Smooth muscle cell (in vitro differentiated cells): ENCODE measurements around the gene MS4A3. TPM values are rescaled to one million over a fixed set of nuclear protein-coding genes. Genes with fewer than 3 reads are reported as not detected.
"Not testable (repeated sequence)": the region's sequence is repeated elsewhere in the genome, so short reads cannot be mapped to it uniquely, and the experiment has no call there.

Source experiments
- DNase-seq: peaks from one replicate; lab custom pipeline; 2025; ENCODE audit not compliant: unreplicated experiment; lab: John Stamatoyannopoulos, UW
- H2AFZ ChIP-seq: fragments of 200-600 bp; sonication (generic); 2 replicates; pipeline ENCODE4 v1.6.0; 2016; ENCODE audit warnings: antibody characterized with exemption, low read depth, mild to moderate bottlenecking
- H3F3A ChIP-seq: fragments of 200-600 bp; sonication (generic); 2 replicates; pipeline ENCODE4 v1.6.0; 2017; ENCODE audit warnings: antibody characterized with exemption, low read depth
- H3K27ac ChIP-seq: fragments of 200-600 bp; sonication (generic); 2 replicates; pipeline ENCODE4 v1.5.1; 2016; ENCODE audit warnings: low read depth, mild to moderate bottlenecking
- H3K27me3 ChIP-seq: fragments of 200-600 bp; sonication (generic); 2 replicates; pipeline ENCODE4 v1.6.1; 2016; ENCODE audit warnings: low read depth, mild to moderate bottlenecking
- H3K36me3 ChIP-seq: fragments of 200-600 bp; sonication (generic); 2 replicates; pipeline ENCODE4 v1.5.1; 2016; ENCODE audit warnings: low read depth
- H3K4me1 ChIP-seq: fragments of 200-600 bp; sonication (generic); 2 replicates; pipeline ENCODE4 v1.5.1; 2016; ENCODE audit warnings: low read depth
- H3K4me2 ChIP-seq: fragments of 200-600 bp; sonication (generic); 2 replicates; pipeline ENCODE4 v1.6.0; 2016; ENCODE audit warnings: mild to moderate bottlenecking
- H3K4me3 ChIP-seq: fragments of 200-600 bp; sonication (generic); 2 replicates; pipeline ENCODE4 v1.5.1; 2016; ENCODE audit warnings: mild to moderate bottlenecking
- H3K79me2 ChIP-seq: fragments of 200-600 bp; sonication (generic); 2 replicates; pipeline ENCODE4 v1.6.0; 2016; ENCODE audit warnings: low read depth, mild to moderate bottlenecking
- H3K9ac ChIP-seq: fragments of 200-600 bp; sonication (generic); 2 replicates; pipeline ENCODE4 v1.6.0; 2016; ENCODE audit warnings: low read depth
- H3K9me3 ChIP-seq: fragments of 200-600 bp; sonication (generic); replicated peaks from 2 replicates; pipeline ENCODE4 v1.5.1; 2016; ENCODE audit warnings: low read depth
- H4K20me1 ChIP-seq: fragments of 200-600 bp; sonication (generic); 2 replicates; pipeline ENCODE4 v1.6.0; 2016; ENCODE audit warnings: low read depth
- WGBS: methylation state at CpG from one replicate; pipeline ENCODE4 v1.1.7; 2016; ENCODE audit warnings: low lambda C conversion rate; 5-methylcytosine and 5-hydroxymethylcytosine counted together
- polyA plus RNA-seq: library from polyadenylated mRNA; unstranded; fragments of >200 nt; fragmentation: Nextera tagmentation; extraction: Ambion mirVana; gene quantifications from 2 replicates; pipeline ENCODE4 v1.2.1, GENCODE V29; 2016
- total RNA-seq: library from RNA; depleted of rRNA; stranded (reverse); fragments of >200 nt; gene quantifications from 2 replicates; pipeline ENCODE4 v1.2.3, GENCODE V29; 2014
- TF ChIP-seq, protein P1 (sequence below): fragments of 200-600 bp; sonication (generic); IDR thresholded peaks from 2 replicates; pipeline ENCODE4 v1.5.1; 2017; ENCODE audit warnings: borderline replicate concordance, mild to moderate bottlenecking, antibody characterized with exemption; ENCODE audit not compliant: insufficient read depth, poor library complexity, severe bottlenecking

MS4A3 gene
- total and polyA plus RNA-seq, 2 experiments from 2014 or later = not detected

DNA sequence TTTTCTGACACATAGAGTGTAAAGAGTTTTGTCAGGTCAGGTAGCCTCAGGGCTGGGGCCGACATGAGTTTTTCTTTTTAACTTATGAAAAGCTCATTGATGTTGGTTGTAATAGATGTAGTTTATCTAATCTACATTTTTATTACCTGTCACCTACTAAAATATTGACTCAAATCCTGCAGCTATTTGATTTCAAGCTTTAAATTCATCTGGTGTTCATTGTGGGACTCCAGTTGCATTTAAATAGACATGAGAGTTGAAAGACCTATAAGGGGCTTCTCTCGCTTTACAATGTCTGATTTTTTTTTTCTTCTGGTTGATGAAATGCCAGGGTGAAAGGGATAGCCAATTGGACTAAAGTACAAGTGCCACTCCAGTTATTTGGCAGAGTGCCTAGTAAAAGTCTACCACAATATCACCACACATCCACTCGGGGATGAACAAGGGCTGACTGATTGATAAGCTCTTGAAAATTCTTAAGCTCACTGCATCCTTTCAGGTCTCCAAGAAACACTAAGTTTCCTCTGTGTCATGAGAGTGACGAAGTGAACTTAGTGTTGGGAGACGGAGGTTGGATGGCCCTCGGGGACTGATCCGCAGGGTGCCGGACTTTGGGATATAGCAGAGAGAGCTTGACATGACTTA is 48.1 kb downstream of the MS4A3 start:
- H3K4me1 ChIP-seq, H3K4me2 ChIP-seq, H3K27me3 ChIP-seq, H3K4me3 ChIP-seq, H3K9me3 ChIP-seq, H3K9ac ChIP-seq, H2AFZ ChIP-seq, H3K79me2 ChIP-seq, H3F3A ChIP-seq, DNase-seq, H4K20me1 ChIP-seq, H3K27ac ChIP-seq, H3K36me3 ChIP-seq: not testable (repeated sequence)
- 89% methylated on average over 8 of the region's 8 CpGs for WGBS

- not testable (repeated sequence) for H3K9ac ChIP-seq, H3K9me3 ChIP-seq, H3F3A ChIP-seq, H4K20me1 ChIP-seq, H3K4me3 ChIP-seq, H3K36me3 ChIP-seq, H3K27me3 ChIP-seq, H2AFZ ChIP-seq, H3K4me2 ChIP-seq, H3K4me1 ChIP-seq, DNase-seq, H3K79me2 ChIP-seq, H3K27ac ChIP-seq
- WGBS = 89% methylated on average over 5 of the region's 5 CpGs
Measured at GRCh38 chr11:60108631-60109030, 52.2 kb downstream of the MS4A3 start.

DNA sequence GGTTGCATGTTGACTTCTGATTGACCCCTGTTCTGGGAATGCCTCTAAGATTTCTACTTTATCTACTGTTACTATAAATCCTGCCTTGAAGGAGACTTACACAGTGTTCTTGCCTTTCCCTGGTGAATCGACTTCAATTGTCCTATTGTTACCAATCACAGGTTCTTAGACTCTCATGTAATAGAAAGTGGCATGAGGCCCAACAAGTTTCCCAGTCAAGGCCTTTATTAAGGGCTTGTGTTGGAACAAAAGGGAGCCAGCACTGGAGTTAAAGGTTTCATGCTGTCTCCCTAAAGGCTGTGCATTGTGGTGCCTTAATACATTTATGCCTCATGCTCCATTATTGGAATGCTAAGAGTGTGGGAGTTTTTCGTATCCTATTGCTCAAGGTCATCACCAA is 55.3 kb downstream of the MS4A3 start:
- Histone ChIP-seq H2AFZ (no peak overlapping the region), H3K9ac (no peak overlapping the region), H4K20me1 (no peaks in the 10 kb centered on the region), H3K27ac (no peak overlapping the region), H3K9me3 (no peaks in the 10 kb centered on the region), H3K4me1 (no peaks in the 10 kb centered on the region), H3K36me3 (no peaks in the 10 kb centered on the region), H3K79me2 (no peaks in the 10 kb centered on the region), H3F3A (no peaks in the 10 kb centered on the region), H3K4me3 (no peak overlapping the region), H3K4me2 (no peak overlapping the region), H3K27me3 (no peaks in the 10 kb centered on the region)
- no peak for DNase-seq
- WGBS = 71% methylated on average over 2 of the region's 2 CpGs
- TF ChIP-seq, protein P1, sequence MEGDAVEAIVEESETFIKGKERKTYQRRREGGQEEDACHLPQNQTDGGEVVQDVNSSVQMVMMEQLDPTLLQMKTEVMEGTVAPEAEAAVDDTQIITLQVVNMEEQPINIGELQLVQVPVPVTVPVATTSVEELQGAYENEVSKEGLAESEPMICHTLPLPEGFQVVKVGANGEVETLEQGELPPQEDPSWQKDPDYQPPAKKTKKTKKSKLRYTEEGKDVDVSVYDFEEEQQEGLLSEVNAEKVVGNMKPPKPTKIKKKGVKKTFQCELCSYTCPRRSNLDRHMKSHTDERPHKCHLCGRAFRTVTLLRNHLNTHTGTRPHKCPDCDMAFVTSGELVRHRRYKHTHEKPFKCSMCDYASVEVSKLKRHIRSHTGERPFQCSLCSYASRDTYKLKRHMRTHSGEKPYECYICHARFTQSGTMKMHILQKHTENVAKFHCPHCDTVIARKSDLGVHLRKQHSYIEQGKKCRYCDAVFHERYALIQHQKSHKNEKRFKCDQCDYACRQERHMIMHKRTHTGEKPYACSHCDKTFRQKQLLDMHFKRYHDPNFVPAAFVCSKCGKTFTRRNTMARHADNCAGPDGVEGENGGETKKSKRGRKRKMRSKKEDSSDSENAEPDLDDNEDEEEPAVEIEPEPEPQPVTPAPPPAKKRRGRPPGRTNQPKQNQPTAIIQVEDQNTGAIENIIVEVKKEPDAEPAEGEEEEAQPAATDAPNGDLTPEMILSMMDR = no peak

- H3K4me2 ChIP-seq = no peak overlapping the region
- no peaks in the 10 kb centered on the region for H3K4me1 ChIP-seq
- no peak for DNase-seq
- no peaks in the 10 kb centered on the region for H3F3A ChIP-seq
- H3K27me3 ChIP-seq = no peaks in the 10 kb centered on the region
- H3K36me3 ChIP-seq = no peaks in the 10 kb centered on the region
- no peaks in the 10 kb centered on the region for H3K79me2 ChIP-seq
- H3K9ac ChIP-seq = no peak overlapping the region
- H3K4me3 ChIP-seq = no peak overlapping the region
- no peaks in the 10 kb centered on the region for H3K9me3 ChIP-seq
- TF ChIP-seq, protein P1 = no peak
- no peak overlapping the region for H3K27ac ChIP-seq
- no peak overlapping the region for H2AFZ ChIP-seq
- no peaks in the 10 kb centered on the region for H4K20me1 ChIP-seq
Measured at GRCh38 chr11:60116996-60117790, 60.7 kb downstream of the MS4A3 start.
